Stomach (tissue), 9 donors: Measurements from ENCODE around the gene SLC18A2. TPM values are rescaled to one million over a fixed set of nuclear protein-coding genes. Genes with fewer than 3 reads are reported as not detected.

Source experiments
- DNase-seq, 2 donors: peaks; one replicate each; pipeline versions ENCODE4 v3.0.0 to v3.0.0-alpha.2; 2013 to 2019
- H3K27ac ChIP-seq, 5 donors: fragments of 200-600 bp in 4 of 5; sonication (generic) in 4 of 5; one replicate each; pipeline ENCODE4 v1.5.1; 2013 to 2019; ENCODE audit warnings: mild to moderate bottlenecking in 1 of 5, moderate library complexity in 1 of 5
- H3K27me3 ChIP-seq, 3 donors: fragments of 200-600 bp; sonication (generic); one replicate each; pipeline ENCODE4 v1.5.1; 2017 to 2019; ENCODE audit warnings: mixed run types in 1 of 3
- H3K36me3 ChIP-seq, 4 donors: fragments of 200-600 bp; sonication (generic); 1 replicate in 3 of 4; 2 replicates in 1 of 4; pipeline ENCODE4 v1.5.1; 2016 to 2019
- H3K4me1 ChIP-seq, 4 donors: fragments of 200-600 bp; sonication (generic); one replicate each; pipeline ENCODE4 v1.5.1; 2016 to 2019
- H3K4me3 ChIP-seq, 4 donors: fragments of 200-600 bp; sonication (generic) in 3 of 4; one replicate each; pipeline ENCODE4 v1.5.1; 2016 to 2019; ENCODE audit warnings: mild to moderate bottlenecking in 1 of 4
- H3K9me3 ChIP-seq, 4 donors: fragments of 200-600 bp; sonication (generic); one replicate each; pipeline ENCODE4 v1.5.1; 2016 to 2019
- CTCF ChIP-seq, 7 experiments: fragments of 450-650 bp in 4 of 7; fragments of 200-600 bp in 3 of 7; sonication (generic) in 3 of 7; IDR thresholded peaks; one replicate each; pipeline ENCODE4 v1.5.1; 2016 to 2019; ENCODE audit warnings: antibody characterized with exemption in 7 of 7, control low read depth in 2 of 7, mild to moderate bottlenecking in 1 of 7
- EP300 ChIP-seq: sonication (generic); formaldehyde crosslinking; IDR thresholded peaks from one replicate; pipeline ENCODE4 v1.6.1; 2017; ENCODE audit warnings: antibody characterized with exemption
- POLR2A ChIP-seq, 4 donors: fragments of 450-650 bp; IDR thresholded peaks; one replicate each; pipeline ENCODE4 v1.6.1; 2016; ENCODE audit warnings: antibody characterized with exemption in 4 of 4, control low read depth in 2 of 4, mild to moderate bottlenecking in 1 of 4, moderate library complexity in 1 of 4
- POLR2AphosphoS5 ChIP-seq, 3 donors: sonication (generic); formaldehyde crosslinking; IDR thresholded peaks; one replicate each; pipeline ENCODE4 v1.6.1; 2016; ENCODE audit warnings: antibody characterized with exemption in 3 of 3
- WGBS, 5 donors: extraction: QIAGEN DNeasy Blood & Tissue Kit in 3 of 5; methylation state at CpG; one replicate each; pipeline versions ENCODE4 v1.1.5 to v1.1.7; 2013 to 2018; 5-methylcytosine and 5-hydroxymethylcytosine counted together
- intact Hi-C: fragments of 100-400 bp; cut with DNase I; formaldehyde crosslinking; loops from one replicate; pipeline ENCODE4 v1.15.1; 2023; ENCODE audit warnings: low total_unique reads
- polyA plus RNA-seq, 3 donors: library from polyadenylated mRNA; stranded (reverse); fragments of 200-250 nt; gene quantifications; one replicate each; pipeline ENCODE4 v1.2.3, GENCODE V29; 2013
- total RNA-seq, 5 donors: library from RNA; depleted of rRNA; stranded (reverse); fragments of >200 nt; gene quantifications; one replicate each; pipeline versions ENCODE4 v1.1.0 to v1.2.3, GENCODE V29; 2014 to 2016
- donor health status: healthy with polysubstance abuse.
- donor health status: Bipolar disorder and iron deficiency.
- donor health status: healthy.

Gene SLC18A2
- total and polyA plus RNA-seq, 8 donors, result 0.43 to 49.6 (median 2.3) TPM; not detected in 1

GRCh38 chr10:117260084-117260483 lies 19.2 kb downstream of the SLC18A2 start:
- intact Hi-C loops, result no loop called here
- H3K4me3 ChIP-seq, result no peak overlapping the region
- DNase-seq, result no peak
- H3K4me1 ChIP-seq, result peaks cover 2 to 9% (median 7%) of the 10 kb centered on the region in 4 donors
- 40 to 62% (median 41%) methylated on average over 4 of the region's 4 CpGs for WGBS, 5 donors
- H3K27me3 ChIP-seq, result peaks cover 0 to 58% (median 3%) of the 10 kb centered on the region in 3 donors
- TF ChIP-seq POLR2A (IDR thresholded peaks at IDR 0.05) (no peak), EP300 (no peak), CTCF (IDR thresholded peaks at IDR 0.05) (no peak), POLR2AphosphoS5 (IDR thresholded peaks at IDR 0.05) (no peak)
- H3K9me3 ChIP-seq, result no peaks in the 10 kb centered on the region
- no peaks in the 10 kb centered on the region for H3K36me3 ChIP-seq
- H3K27ac ChIP-seq, result no peak overlapping the region

- Histone ChIP-seq H3K27ac (no peak overlapping the region), H3K4me1 (peaks cover 6 to 14% (median 8%) of the 10 kb centered on the region in 4 donors), H3K36me3 (no peaks in the 10 kb centered on the region), H3K27me3 (peaks cover 0 to 53% (median 3%) of the 10 kb centered on the region in 3 donors), H3K9me3 (no peaks in the 10 kb centered on the region), H3K4me3 (no peak overlapping the region)
- TF ChIP-seq EP300 (no peak), POLR2AphosphoS5 (IDR thresholded peaks at IDR 0.05) (no peak), POLR2A (IDR thresholded peaks at IDR 0.05) (no peak), CTCF (IDR thresholded peaks at IDR 0.05) (no peak)
- intact Hi-C loops, result no loop called here
- DNase-seq, result no peak
- WGBS, 5 donors, result 61 to 90% (median 87%) methylated on average over 3 of the region's 3 CpGs
These were observed 20.6 kb downstream of the SLC18A2 start for GRCh38 chr10:117261501-117261900.

GRCh38 chr10:117262291-117262902 lies 21.5 kb downstream of the SLC18A2 start:
- 74 to 88% (median 78%) methylated on average over 10 of the region's 10 CpGs for WGBS, 5 donors
- H3K4me1 ChIP-seq, result peaks cover 6 to 14% (median 8%) of the 10 kb centered on the region in 4 donors
- no peak overlapping the region for H3K4me3 ChIP-seq
- no peaks in the 10 kb centered on the region for H3K9me3 ChIP-seq
- intact Hi-C loops, result no loop called here
- no peak for DNase-seq
- H3K27me3 ChIP-seq, result peaks cover 0 to 44% (median 3%) of the 10 kb centered on the region in 3 donors
- H3K27ac ChIP-seq, result no peak overlapping the region
- TF ChIP-seq CTCF (IDR thresholded peaks at IDR 0.05), result no peak
- no peak for TF ChIP-seq EP300
- TF ChIP-seq POLR2A (IDR thresholded peaks at IDR 0.05), result no peak
- no peak for TF ChIP-seq POLR2AphosphoS5 (IDR thresholded peaks at IDR 0.05)
- no peaks in the 10 kb centered on the region for H3K36me3 ChIP-seq

GRCh38 chr10:117262903-117263293 lies 22.0 kb downstream of the SLC18A2 start:
- Histone ChIP-seq H3K9me3 (no peaks in the 10 kb centered on the region), H3K27ac (no peak overlapping the region), H3K36me3 (no peaks in the 10 kb centered on the region), H3K27me3 (peaks cover 0 to 39% (median 3%) of the 10 kb centered on the region in 3 donors), H3K4me3 (no peak overlapping the region), H3K4me1 (peaks cover 6 to 14% (median 8%) of the 10 kb centered on the region in 4 donors)
- TF ChIP-seq EP300, result no peak
- 73 to 90% (median 75%) methylated on average over 6 to 7 of the region's 7 CpGs for WGBS, 5 donors
- intact Hi-C loops, result no loop called here
- DNase-seq, result no peak

GRCh38 chr10:117264782-117265181 lies 23.9 kb downstream of the SLC18A2 start:
- peaks cover 0 to 33% (median 3%) of the 10 kb centered on the region in 3 donors for H3K27me3 ChIP-seq
- 23 to 43% (median 36%) methylated on average over 7 of the region's 7 CpGs for WGBS, 5 donors
- TF ChIP-seq POLR2AphosphoS5 (IDR thresholded peaks at IDR 0.05), result peak in 1 of 3 donors; percentile 45
- no peak for TF ChIP-seq EP300
- no peak overlapping the region for H3K4me3 ChIP-seq
- intact Hi-C loops, result no loop called here
- peak overlapping the region in 2 of 5 donors; percentile 43 to 60 for H3K27ac ChIP-seq
- H3K4me1 ChIP-seq, result peaks cover 6 to 14% (median 8%) of the 10 kb centered on the region in 4 donors
- no peaks in the 10 kb centered on the region for H3K36me3 ChIP-seq
- no peaks in the 10 kb centered on the region for H3K9me3 ChIP-seq
- peak; percentile 43 to 63 for DNase-seq
